GM21515 (cell line): ENCODE results near the gene ESCO1.
"Not testable (repeated sequence)": the region's sequence is repeated elsewhere in the genome, so short reads cannot be mapped to it uniquely, and the experiment has no call there.

Experiments used
- ATAC-seq: cut with Tn5 transposase; IDR thresholded peaks from one replicate; pipeline ENCODE4 v1.9.1; 2021; ENCODE audit not compliant: unreplicated experiment

ESCO1 gene

DNA sequence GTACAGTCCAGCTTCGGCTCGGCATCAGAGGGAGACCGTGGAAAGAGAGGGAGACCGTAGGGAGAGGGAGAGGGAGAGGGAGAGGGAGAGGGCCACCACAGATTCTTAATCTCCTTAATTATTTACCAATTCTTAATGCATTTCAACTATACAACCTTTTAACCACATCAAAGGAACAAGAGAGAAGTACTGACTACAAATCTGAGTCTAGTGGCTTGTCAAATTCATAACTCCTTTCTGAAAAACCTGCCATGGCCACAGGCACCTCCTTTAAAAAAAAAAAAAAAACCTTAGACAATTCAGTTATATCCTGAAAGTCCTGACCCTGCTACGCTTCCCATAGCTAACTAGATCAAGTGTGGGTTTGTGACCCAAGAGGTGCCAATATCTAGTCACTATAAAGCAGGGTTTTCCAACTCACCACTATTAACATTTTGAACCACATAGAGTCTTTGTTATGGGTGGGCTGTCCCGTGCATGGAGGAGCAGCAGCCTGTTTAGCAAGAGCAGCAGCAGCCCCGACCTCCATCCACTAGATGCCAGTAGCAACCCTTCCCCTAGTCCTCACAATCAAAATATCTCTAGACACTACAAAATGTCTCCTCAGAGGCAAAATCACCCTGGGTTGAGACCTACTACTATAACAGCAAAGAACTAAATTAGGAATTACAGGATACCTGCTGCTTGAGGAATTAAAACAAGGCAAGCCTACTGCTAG is 6.8 kb downstream of the ESCO1 start:
- ATAC-seq: no peak

DNA sequence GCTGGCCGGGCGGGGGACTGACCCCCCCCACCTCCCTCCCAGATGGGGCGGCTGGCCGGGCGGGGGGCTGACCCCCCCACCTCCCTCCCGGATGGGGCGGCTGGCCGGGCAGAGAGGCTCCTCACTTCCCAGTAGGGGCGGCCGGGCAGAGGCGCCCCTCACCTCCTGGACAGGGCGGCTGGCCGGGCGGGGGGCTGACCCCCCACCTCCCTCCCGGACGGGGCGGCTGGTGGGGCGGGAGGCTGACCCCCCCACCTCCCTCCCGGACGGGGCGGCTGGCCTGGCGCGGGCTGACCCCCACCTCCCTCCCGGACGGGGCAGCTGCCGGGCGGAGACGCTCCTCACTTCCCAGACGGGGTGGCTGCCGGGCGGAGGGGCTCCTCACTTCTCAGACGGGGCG is 8.1 kb downstream of the ESCO1 start:
- not testable (repeated sequence) for ATAC-seq

DNA sequence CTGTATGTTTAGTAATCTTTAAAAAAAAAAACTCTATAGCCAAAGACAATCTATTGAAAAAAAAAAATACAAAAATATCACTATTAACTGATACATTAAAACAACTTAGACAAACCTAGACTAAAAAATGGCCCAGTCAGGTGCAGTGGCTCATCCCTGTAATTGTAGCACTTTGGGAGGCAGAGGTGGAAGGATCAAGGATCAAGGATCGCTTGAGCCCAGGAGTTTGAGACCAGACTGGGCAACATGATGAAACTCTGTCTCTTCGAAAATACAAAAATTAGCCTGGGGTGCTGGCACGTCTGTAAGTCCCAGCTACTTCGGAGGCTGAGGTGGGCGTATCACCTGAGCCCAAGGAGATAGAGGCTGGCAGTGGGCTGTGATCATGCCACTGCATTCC is 16.1 kb downstream of the ESCO1 start:
- ATAC-seq: no peak

DNA sequence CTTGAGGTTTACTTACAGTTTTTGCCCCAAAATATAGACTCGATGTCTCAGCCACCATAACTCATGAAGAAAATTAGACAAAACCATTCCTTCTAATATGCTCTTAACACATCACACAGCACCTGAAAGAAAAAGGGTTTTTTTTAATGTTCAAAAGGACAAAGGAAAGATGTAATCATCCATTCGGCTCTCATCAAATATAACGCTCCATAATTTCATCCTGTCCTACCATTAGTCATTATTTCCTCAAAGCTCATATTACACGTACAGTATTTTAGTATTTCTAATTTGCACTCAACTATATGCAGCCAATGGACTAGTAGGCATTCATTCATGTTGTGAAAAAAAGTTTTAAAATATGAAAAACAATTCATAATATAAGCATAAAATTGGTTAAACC is 24.8 kb downstream of the ESCO1 start:
- no peak for ATAC-seq

DNA sequence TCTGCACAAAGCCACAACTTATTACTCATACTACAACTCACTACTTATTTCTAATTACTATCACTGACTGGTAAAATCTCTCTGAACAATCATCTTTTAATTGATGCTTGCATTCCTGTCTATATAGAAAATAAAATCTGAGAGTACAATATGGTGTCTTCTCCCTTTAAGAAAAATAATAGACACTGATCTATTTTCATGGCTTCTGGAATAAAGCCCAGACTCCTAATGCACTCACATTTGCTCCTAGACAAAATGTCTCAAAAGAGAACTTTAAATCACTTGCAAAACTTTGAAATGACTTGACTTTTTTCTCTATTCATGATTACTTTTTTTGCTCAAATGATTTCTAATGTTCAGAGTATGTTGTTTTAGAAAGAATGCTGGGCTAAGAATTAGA is 28.7 kb downstream of the ESCO1 start:
- ATAC-seq: no peak

DNA sequence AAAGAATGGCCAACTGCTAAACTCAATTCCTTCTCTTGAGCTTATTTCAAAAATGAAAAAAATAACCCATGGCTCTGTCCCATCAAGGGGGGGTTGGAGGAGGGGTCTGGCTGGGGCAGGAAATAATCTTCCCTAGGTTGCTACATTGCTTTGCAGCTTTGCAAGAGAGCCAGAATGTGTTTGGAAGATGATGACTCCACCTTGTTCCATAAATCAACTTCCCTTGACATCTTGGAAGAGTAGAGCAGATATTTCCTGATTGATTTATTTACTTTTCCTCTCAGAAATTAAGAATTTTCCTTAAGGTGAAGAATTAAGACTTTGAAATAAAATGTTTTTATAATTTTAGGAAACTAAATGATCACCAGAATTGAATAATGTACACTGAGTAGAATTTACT is 41.3 kb downstream of the ESCO1 start:
- ATAC-seq: no peak

DNA sequence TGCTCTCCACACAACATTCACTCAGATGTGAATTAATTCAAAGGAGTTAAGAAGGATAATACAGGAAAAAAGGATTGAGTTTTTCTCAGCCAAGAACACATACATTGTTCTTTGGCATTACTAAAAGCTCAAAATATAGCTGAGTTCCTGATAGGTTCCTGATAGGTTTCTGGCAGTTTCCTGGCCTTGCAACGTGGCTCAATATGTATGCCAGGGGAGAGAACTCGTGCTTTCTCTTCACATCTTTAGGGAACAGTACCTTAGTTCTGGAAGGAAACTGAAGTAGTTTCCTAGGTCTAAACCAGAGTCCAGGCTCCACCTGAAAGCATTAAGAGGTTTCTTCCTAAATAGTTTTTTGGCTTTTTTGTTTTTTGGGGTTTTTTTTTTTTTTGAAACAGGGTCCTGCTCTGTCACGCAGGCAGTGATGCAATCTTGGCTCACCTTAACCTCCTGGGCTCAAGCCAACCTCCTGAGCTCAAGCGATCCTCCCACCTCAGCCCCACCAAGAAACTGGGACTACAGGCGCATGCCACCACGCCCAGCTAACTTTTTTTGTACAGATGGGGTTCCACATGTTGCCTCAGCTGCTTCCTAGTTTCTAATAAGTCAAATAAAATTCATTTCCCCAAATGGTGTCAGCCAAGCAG is 42.8 kb downstream of the ESCO1 start:
- ATAC-seq: no peak

DNA sequence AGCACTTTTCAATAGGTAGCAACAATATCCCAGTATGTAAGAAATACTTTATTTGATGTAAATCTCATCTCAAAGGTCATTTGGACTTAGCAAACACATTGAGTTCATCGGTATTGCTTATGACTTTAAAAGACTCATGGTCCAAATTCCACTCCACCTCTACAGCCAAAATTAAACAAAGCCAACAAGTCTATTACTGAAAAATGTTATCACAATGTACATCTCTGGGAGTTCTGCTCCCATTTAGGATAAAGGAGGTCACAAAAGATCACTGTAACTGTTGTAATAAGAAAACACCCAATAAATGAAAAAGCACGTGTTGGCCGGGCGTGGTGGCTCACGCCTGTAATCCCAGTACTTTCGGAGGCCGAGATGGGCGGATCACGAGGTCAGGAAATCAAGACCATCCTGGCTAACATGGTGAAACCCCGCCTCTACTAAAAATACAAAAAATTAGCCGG is 50.0 kb downstream of the ESCO1 start:
- no peak for ATAC-seq

DNA sequence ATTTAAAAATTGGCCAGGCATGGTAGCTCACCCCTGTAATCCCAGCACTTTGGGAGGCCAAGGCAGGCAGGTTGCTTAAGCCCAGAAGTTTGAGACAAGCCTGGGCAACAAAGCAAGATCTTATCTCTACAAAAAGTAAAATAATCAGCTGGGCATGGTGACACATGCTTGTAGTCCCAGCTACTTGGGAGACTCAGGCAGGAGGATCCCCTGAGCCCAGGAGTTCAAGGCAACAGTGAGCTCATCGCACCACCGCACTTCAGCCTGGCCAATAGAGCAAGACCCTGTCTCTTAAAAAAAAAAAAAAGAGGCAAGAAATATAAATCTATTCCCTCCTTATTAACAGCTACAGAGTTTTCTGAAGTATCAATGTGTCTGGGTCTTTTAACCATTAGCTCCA is 51.9 kb downstream of the ESCO1 start:
- ATAC-seq: no peak

DNA sequence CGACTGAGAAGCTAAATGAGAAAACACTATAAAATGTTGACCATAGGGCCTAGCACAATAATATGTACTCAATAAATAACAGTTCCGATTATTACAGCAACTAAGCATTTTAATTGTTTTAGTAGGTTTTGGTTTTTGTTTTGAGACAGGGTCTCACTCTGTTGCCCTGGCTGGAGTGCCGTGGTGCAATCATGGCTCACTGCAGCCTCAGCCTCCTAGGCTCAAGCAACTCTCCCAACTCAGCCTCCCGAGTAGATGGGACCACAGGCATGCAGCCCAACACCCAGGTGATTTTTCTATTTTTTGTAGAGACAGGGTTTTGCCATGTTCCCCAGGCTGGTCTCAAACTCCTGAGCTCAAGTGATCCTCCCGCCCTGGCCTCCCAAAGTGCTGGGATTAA is 54.1 kb downstream of the ESCO1 start:
- ATAC-seq: no peak

DNA sequence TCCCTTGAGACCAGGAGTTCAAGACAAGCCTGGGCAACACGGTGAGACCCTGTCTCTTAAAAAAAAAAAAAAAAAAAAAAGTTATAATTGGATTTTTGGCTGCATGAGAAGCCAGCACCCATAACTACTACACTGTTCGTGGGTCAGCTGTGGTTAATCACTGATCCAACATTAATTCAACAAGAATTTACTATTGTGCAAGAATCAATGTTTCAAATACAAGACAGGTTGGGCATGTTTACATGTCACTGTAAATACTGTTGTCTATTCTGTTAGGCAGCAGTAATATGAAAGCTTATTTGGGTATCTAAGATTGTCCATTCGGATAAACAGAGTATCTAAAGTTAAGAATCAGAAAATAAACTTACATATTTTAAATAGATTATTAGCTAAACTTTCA is 62.3 kb downstream of the ESCO1 start:
- ATAC-seq: no peak

DNA sequence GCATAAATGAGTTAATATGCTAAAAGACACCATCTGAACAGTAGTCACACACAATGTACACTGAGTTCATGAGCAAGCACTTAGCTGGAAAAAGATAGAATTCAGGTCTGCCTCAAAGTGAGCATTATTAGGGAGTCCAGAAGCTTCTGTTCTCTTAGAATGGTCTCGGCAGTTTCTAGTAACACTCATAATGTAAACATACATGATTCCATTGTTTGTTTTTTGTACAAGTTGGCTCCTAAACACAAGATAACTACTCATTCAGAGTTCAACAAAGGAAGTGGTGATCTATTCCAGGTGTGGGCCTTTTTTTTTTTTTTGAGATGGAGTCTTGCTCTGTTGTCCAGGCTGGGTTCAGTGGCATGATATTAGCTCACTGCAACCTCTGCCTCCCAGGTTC is 66.2 kb downstream of the ESCO1 start:
- ATAC-seq: no peak

DNA sequence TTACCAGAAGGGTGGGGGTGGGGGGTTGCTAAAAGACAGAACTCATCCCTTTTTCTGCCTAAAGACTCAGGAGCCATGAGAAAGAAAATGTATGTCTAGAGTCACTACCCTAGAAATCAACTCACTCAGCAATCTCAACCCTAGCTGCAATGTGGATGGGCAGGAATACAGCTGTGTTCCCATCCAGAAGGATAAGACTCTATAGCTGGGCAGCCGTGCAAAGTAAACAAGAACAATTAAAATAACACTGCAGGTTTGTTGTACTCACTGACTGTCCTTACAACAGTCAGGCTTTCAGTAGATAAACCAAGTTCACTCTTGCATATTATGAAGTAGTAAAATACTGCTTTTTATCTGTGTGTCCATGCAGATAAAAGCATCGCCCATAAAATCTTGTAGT is 74.0 kb downstream of the ESCO1 start:
- no peak for ATAC-seq

DNA sequence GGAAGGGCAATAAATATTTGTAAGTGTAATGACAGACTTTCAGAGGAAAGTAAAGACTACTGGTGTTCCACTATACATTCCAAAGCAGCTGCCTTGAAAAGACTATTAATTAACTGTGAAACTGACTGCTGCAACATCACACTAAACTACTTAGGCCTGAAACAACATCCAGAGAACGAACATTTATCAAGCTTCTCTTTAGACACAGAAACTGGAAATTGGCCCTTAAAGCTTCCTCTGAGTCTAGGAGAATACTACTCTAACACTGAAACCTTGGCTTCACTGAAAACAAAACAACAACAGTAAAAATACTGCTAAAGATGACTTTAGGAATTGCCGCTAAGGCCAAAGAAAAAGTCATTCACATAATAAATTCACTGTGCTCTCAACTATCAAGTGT is 74.6 kb downstream of the ESCO1 start:
- ATAC-seq: no peak

DNA sequence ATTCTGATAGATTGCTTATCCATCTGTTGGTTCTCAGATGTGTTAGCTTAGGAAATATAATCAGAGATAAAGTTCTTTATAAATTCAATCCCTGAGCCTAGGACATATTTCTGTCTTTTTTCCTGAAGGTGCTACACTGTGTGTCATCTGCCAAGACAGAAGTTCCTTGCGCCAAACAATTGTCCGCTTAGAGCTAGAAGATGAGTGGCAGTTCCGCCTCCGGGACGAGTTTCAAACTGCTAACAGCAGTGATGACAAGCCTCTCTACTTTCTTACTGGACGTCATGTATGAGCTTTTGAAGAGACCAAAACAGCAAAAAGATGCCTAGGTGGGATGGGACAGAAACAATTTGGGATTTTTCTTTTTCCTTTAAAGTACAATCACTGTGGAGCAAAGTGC is 78.0 kb downstream of the ESCO1 start:
- no peak for ATAC-seq

DNA sequence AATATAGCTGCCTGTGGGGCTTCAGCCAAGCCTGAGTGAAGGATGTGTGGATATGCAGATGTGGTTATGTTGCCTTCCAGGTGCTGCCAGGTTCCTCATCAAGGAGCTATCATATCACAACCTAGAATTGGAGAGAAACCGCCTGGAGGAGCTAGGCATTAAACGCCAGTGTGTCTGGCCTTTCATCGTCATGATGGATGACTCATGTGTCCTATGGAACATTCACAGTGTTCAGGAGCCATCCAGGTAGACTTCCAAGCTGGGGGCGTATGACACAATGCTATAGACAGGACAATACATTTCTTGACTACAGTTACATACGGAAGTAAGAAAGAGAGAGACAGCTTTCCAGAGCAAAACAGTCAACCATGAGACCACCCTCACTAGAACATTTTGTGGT is 86.8 kb downstream of the ESCO1 start:
- ATAC-seq: no peak

DNA sequence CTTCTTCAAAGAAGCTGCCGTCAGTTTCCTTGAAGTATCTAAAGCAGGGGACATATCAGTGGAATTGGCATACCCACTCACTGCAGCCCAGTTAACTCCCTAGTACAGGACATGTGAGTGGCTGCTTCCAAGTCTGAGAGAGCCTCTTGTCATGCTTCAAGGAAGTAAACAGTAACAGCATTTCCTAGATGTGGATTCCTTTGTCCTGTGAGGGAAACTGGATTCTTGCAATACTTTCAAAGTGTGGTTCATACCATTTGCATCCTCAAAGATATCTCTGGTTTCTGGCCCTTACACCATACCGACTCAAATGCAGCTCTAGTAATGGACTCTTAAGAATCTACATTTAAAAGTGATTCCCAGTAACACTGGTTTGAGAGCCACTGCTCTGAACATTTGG is 87.2 kb downstream of the ESCO1 start:
- ATAC-seq: no peak

DNA sequence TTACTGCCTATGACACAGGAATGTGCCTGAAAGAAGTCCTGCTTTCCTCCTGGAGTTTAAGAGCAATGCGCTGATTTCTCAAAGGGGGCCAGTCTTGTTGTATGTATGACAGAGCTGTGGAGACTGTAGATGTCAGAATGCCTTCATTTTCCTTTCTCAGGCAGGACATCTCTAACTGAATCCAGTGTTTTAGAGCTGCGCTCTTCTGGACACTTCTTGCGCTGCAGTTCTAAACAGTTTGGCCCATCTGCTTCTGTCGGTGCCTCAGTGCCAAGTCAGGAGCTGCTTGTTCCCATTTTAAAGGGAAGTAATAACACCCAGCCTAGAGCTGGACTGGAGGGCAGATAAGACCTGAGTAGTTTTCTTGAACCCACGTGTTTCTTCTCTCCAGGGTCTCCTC is 91.4 kb downstream of the ESCO1 start:
- ATAC-seq: no peak

DNA sequence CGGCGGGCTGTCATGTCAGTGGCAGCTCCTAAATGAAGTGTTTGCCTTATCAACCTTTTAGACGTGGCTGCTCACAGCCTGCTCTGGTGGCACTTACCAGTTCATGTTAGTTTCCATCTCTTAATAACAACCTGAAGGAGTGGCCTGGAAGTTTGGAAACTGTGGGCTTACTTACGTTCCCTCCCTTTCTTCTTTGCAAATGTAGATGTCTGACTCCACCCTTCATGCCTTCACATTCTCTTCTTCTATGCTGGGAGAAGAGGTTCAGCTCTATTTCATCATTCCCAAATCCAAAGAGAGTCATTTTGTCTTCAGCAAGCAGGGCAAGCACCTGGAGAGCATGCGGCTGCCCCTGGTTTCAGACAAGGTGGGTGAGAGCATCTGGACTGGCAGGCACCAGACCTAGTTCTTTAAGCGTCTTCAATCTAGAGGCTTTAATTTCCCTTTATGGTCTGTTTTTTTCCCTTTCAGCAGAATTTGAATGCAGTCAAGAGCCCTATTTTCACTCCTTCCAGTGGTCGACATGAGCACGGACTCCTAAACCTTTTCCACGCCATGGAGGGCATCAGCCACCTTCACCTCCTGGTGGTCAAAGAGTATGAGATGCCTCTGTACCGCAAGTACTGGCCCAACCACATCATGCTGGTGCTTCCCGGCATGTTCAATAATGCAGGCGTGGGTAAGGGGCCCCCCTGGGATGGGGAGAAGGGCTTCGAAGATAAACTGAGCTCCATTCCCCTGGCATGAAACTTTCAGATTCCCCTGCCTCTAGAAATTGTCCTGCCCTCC is 92.4 kb downstream of the ESCO1 start:
- no peak for ATAC-seq

DNA sequence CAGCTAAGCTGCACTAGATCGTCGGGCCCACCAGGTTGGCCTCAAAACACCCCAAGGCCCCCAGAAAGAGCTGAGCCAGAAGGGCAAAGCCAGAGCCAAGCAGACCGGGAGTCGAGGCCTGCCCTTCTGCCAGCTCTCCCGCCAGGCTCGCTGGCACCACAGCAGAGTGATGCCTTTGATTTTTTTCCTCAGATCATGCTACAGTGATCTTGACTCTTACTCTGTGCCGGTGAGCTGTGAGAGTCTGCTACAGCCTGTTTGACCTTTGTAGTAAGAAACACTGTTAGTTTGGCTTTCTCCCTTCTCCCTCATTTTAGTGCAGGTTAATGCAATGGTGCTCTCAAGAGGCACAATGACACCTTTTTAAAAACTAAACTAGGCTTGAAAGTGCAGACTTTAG is 97.8 kb downstream of the ESCO1 start:
- ATAC-seq: no peak

DNA sequence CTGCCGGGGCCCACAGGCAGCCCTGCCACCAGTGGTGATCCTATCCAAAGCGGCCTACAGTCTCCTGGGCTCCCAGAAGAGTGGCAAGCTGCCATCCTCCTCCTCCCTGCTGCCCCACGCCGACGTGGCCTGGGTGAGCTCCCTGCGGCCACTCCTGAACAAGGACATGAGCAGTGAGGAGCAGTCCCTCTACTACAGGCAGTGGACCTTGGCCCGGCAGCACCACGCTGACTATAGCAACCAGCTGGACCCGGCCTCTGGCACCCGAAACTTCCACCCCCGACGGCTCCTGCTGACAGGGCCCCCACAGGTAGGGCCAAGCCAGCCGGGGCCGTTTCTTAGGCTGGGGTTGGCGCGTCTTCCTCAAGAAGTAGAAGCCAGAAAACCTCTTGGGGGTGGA is 100.5 kb downstream of the ESCO1 start:
- ATAC-seq: no peak

DNA sequence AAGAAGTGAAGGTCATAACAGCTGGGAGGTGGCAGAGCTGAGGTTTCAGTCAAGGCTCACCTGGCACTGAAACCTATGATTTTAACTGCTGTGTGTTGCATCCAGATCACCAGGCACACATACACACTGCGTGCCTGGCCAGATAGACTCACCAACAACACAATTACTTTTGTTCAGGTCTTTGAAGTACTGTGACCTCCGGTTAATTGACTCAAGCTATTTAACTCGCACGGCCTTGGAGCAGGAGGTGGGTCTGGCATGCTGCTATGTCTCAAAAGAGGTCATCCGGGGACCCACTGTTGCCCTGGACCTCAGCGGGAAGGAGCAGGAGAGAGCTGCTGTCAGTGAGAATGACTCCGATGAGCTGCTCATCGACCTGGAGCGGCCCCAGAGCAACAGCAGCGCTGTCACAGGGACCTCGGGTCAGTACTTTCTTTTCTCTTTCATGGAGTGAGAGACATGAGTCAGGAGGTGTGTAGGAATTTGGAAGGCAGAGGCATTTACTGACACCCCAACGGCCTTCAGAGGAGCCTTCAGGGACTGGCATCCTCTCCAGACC is 104.1 kb downstream of the ESCO1 start:
- no peak for ATAC-seq
